NCI-H146 (cell line): ENCODE data around the gene AAR2.

Source experiments
- DNase-seq: peaks from one replicate; lab custom pipeline; 2025; lab: John Stamatoyannopoulos, UW

Gene AAR2

DNA sequence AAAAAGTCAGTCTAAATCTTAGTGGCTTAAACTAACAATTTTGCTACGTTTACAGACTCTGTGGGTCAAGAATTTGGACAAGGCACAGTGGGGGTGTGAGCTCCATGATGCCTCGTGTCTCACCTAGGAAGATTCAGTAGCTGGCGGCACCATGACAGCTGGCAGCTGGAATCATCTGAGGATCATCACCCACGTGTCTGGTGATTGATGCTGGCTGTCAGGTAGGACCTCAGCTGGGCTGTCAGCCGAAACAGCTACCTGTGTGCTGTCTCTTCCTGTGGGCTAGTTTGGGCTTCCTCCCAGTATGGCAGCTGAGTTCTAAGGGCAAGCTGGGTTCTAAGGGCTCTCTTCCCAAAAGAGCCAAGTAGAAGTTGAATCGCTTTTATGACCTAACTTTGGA is 43.5 kb downstream of the AAR2 start:
- DNase-seq: no peak

DNA sequence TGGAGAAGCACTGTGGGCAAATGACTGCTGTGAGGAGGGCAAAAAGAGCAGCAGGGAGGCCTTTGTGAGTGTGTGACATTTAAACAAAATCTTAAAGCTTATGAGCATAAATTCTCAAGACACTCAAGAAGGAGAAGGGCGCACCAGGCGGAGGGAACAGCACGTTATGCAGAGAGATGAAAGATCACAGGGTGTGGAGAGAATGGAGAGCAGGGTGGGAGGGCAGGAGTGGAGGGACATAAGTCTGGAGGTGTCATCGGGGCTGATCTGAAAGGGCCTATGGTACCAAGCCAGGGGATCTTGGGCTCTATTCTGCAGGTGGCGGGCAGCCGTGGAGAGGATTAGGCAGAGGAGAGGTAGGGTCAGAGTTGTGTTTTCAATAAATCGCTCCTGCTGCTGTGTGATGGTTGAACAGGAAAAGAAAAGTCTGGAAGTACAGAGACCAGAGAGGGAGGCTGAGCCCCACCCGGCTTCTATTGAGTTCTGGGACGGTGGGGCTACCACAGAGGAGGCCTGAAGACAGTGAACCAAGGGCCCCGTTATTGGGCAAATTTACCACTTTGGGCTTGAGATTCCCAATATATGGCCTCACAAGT is 45.6 kb downstream of the AAR2 start:
- DNase-seq: no peak

GRCh38 chr20:36284751-36285150 is 48.5 kb downstream of the AAR2 start:
- DNase-seq: no peak

DNA sequence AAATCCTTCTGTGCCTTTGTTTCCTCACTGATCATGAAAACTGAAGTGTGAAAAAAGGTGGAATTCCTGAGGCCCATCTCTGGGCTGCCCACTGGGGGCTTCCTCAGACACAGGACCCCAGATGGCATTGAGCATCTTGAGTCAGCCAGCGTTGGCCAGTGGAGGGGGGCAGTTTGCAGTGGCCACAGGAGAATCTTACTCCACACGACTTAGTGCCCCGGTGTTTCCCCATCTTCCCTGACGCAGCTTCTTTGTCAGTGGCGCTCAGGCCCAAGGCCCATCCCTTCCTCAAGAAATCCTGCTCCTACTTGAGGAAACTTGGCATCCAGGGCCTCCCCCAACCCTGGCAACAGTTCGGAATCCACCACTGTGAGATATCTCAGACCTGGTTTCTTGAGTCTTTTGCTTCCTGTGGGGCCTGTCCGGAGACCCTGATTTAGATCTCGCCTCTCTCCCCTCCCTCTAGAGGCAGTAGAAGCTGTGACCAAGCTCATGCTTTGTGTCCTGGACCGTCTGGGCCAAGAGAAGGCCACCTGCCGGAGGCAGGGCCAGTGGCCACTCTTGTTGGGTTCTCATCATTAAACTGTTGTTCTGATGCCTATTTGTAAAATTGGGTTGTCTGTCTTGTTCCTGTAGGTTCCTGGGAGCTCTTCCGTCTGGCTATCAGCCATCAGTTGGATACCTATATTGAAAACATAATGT is 49.6 kb downstream of the AAR2 start:
- no peak for DNase-seq

DNA sequence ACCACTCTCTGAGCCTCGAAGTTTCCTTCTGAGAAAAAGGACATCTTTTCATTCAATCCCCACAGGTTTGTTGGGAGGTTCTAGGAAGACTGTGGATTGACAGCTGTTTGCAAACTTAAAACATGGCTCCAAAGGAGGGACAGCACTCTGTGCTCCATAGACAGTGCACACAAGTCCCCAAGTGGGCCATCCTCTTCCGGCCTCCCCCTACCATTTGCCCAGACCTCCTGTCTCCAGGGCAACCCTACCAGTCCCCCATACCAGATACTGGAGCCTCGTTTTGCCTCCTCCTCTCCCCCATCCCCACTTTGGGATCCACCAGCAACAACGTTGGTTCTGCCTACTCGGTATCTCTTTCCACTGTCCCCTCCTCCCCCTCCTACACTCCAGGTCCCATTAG is 61.4 kb downstream of the AAR2 start:
- DNase-seq: no peak

DNA sequence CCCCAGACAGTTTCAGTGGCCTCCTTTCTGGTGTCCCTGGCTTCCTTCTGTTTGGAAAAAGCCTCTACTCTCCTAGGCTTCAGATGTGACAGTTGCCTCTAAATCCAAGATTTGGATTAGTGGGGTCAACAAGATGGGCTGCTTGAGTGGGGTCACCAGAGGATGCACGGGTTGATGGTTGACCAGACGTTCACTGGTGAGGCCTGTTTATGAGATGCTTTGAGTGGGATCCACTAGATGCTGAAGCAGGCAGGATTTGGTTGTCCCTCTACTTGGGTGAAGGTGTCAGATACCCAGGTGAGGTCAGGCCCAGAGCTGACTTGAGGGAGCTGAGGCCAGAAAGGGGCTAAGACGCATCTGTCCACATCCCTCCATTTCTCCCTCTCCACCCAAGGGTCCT is 61.8 kb downstream of the AAR2 start:
- DNase-seq: no peak

GRCh38 chr20:36298795-36299339 is 62.6 kb downstream of the AAR2 start:
- no peak for DNase-seq

- DNase-seq: no peak
These were observed 63.2 kb downstream of the AAR2 start for GRCh38 chr20:36299459-36299858.

DNA sequence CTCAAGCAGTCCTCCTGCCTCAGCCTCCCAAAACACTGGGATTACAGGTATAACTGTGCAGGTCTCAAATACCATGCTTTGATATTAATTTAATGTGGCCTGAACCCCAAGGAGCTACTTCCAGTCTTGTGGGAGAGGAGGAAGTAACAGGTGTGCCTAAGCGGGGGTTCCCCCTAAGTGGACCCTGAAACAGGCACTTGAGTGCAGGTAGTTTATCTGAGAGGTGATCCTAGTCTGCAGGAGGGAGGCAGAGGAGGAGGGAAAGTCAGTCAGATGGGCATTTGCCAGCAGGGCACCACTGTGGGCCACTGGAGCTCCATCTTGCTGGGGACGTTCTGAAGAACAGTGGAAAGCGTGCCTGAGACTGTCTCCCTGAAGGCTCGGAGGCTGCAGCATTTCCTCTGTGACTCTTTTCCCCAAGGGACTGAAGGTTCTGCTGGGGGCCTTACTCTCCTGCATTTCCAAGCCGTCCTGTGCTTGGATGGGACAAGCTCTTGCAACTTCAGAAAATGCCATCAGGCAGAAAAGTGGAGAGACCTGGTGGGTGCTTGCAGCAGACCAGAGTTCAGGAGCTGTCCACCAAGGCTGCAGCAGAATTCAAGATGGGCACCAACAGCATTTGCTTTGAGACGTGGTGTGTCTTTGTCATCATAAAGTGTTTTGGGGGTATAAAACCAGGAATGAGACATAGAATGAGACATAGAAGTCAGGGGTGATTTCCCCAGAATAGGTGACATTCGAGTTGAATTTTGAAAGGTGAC is 65.3 kb downstream of the AAR2 start:
- DNase-seq: no peak

- DNase-seq: no peak
These were observed 66.8 kb downstream of the AAR2 start for GRCh38 chr20:36303020-36303595.

DNA sequence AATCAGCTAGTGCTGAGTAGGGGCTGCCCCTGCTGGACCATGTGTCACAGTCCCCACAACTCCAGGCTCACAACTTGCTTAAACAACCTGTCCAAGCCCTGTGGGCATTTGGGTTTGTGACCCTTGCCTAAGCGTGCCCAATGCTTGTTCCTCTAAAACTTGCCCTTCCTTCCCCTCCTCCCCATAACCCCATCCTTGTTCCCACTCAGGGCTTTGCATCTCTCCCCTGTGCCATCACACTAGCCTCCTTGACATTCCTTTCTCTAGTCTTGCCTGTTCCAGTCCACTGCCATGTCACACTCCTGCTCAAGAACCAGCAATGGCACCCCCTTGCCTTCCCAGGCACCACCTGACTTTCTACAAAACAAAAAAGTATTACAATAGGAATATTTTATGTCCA is 67.6 kb downstream of the AAR2 start:
- no peak for DNase-seq

DNA sequence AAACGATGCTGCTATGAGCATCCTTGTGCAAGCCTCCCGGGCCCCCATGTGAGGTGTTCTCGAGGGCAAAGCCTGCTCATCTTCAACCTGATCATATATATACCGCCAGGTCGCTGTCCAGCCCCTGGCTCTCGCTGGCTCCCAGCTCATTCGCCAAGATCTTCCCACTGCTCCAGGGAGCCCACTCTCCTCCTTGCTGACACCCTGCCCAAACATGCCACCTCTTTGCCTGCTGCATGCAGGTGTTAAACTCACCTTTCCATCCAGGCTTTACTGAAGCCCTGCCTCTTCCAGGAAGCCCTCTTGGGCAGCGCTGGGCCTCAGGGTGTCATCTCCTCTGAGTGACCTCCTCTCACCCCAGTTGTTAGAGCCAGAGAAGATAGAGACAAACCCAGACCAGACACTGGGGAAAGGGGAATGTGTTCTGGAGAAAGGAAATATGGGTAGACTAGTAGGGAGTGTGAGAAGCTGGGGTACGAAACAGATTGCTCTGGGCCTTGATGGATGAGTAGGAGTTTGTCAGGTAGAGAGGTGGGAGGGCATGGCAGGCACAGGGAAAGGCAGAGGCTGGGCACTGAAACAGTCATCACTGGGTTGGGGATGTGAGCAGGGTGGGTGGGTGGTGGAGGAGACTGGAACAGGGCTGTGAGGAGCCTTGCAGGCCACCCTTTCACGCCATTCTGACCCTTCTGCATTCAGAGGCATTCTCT is 68.7 kb downstream of the AAR2 start:
- DNase-seq: no peak

DNA sequence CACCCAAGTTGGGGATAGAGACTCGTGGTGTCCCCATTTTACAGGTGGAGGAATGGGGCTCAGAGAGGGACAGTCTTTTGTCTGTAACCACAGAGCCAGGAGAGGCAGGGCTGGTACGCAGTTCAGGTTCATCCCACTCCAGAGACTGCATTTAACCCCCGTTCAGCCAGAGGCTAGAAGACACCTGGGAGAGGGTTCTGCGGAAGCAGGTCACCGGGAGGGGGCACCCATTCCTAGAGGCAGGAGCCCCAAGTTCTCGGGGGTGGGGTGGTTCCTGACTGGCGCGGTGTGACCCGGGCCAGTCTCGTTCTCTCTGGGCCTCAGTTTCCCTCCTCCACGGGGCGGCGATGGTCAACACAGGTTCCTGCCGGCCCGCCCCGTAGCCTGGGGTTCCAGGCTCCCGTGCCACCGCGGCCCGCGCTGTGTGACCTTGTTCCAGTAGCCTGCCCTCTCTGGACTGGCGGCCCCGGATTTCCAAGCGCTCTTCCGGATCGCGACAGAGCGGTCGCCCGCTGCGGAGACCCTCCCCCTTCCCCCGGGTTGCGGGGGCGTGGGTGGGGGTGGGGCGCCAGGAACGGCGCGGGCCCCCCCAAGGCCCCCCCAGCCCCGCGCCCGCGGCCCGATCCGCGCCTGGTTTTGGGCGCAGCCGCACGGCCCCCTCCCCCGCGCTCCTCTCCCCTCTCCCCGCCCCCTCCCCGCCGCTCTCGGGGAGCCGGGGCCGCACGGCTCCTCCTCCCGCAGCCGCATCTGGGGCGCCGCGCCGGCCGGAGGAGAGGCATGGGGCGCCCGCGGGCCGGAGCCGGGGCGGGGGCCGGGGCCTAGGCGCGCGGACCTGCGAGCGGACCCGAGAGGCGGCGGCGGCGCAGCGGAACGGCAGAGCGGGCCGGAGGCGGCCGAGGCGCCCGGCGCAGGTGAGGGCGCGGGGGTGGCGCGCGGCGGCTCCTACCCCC is 69.6 kb downstream of the AAR2 start, which contains the start of gene DLGAP4:
DLGAP4 (plus strand) TSS at position 738 of the 950 bp plus-strand sequence. CDS start 125,379 bp downstream, outside the sequence.
- DNase-seq: peak; percentile 38
